ENCODE measurements around the gene GPC3.

- TF ChIP-seq POLR2AphosphoS5 (IDR thresholded peaks at IDR 0.05) (no peak), CTCF (IDR thresholded peaks at IDR 0.05) (no peak)
These were observed 135.7 kb downstream of the GPC3 start for GRCh38 chrX:133849676-133850075.
